GM19099 (cell line): Measurements from ENCODE around the gene FHIT.

Experiments used
- POLR2A ChIP-seq: IDR thresholded peaks from 3 replicates; pipeline ENCODE4 v1.6.1; 2011; ENCODE audit warnings: low read depth; ENCODE audit not compliant: insufficient read length; ENCODE audit errors: extremely low read depth

The FHIT gene

GRCh38 chr3:60276615-60277014 lies 974.6 kb downstream of the FHIT start:
- TF ChIP-seq POLR2A: no peak

GRCh38 chr3:60274646-60275045 lies 976.6 kb downstream of the FHIT start:
- no peak for TF ChIP-seq POLR2A

- TF ChIP-seq POLR2A: no peak
These were observed 977.2 kb downstream of the FHIT start for GRCh38 chr3:60274098-60274497.

- no peak for TF ChIP-seq POLR2A
These were observed 981.4 kb downstream of the FHIT start for GRCh38 chr3:60269829-60270266.

- TF ChIP-seq POLR2A: no peak
These were observed 981.9 kb downstream of the FHIT start for GRCh38 chr3:60269377-60269776.

DNA sequence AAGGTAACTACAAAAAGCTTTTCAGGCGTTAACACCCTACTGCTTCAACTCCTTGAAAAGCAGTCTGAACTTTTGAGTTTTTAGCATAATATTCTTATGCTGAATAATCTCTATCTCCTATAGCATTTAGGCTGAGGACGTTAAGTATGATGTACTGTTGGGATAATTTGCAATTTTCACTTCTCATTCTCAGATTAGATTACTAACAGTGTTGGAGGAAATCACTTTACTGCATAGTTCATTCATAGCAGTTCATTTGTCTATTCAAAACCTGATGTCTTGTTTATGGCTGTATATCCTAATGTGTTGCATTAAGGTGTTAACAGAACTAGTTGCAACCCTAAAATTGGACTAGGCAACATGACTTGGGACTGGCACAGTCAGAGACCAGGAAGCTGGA lies 983.1 kb downstream of the FHIT start:
- TF ChIP-seq POLR2A: no peak

DNA sequence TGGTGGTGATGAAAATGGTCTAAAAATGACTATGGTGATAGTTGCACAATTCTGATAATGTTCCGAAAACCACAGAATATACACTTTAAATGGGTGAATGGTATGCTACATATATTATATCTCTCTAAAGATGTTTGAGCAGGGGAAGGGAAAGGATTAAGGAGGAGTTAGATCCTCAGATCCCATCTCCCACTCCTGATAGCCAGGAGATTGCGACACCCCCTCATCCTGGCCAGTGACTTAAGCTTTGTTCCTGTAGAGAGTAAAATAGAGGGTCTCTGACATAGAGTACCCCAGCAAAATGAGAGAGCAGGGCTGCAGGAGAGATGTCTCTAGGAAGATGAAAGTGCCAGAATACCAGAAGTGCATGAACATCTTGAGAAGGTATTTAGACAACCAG lies 984.8 kb downstream of the FHIT start:
- no peak for TF ChIP-seq POLR2A

DNA sequence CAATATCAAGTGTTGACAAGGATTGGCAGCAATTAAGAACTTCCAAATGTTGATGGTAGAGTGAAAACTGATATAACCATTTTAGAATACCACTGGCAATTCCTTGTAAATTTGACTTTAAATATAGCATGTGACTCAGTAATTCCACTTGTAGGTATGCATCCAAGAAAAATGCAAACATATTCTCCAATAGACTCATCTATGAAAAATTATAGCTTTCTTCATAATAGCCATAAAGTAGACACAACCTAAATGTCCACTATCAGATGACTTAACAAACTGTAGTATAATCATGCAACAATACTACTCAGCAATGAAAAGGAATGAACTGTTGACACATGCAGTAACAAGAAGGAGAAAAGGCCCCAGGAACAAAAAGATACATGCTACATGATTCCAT lies 988.1 kb downstream of the FHIT start:
- TF ChIP-seq POLR2A: no peak

- no peak for TF ChIP-seq POLR2A
These were observed 988.7 kb downstream of the FHIT start for GRCh38 chr3:60262546-60262945.

GRCh38 chr3:60260546-60260945 lies 990.7 kb downstream of the FHIT start:
- TF ChIP-seq POLR2A: no peak

GRCh38 chr3:60250810-60251209 lies 1000.4 kb downstream of the FHIT start:
- no peak for TF ChIP-seq POLR2A

GRCh38 chr3:60250206-60250605 lies 1001.0 kb downstream of the FHIT start:
- no peak for TF ChIP-seq POLR2A

DNA sequence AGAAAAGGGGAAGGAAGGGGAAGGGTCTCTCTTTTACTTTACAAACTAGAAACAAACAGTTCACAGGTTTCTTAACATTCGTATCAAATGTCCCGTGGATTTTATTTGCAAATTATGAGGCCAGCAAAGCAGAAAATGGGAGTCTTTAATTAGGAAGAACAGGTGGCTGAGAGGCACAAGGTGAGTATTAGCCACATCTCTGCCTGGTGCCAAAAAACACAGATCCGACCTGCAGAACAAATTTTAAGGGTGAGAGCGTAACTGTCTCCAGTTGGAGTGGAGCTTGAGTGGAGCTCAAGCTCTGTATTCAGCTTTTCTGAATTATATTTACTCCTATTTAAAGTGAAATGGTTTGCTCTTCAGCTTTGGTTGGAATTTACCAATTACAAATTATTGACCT lies 1004.9 kb downstream of the FHIT start:
- no peak for TF ChIP-seq POLR2A

DNA sequence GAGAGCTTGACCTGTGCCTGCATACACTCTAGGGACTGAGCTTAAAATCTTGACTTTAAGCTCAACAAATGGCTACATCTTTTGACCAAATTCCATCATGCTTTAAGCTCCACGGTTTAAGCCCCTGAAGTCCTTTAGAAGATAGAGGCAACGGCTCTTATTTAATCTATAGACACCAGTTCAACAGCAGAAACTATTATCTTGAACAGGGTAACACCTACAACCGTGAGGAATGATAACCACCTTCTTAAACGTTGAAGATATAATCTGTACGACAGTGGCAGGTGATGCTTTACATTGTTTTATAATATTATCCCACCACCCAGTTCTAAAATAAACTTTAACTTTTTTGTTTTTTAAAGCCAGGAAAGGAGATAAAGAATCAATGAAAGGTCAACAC lies 1007.8 kb downstream of the FHIT start:
- TF ChIP-seq POLR2A: no peak

DNA sequence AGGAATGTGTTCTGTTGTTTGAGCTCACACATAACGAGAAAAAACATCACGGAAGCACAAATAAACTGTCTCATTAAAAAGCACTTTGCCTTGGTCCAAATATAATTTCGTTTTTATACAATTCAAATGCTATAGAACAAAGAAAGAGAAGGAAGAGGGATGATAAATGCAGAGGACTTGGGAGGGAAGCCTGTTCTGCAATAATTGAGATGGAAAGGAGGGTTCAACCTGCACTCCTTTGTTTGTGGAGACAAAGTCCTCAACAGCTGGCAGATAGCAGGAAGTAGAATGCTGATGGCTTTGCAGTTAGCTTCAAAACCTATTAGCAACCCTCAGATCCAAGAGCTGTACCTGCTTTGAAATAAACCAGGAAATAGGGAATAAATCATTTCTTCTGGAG lies 1010.8 kb downstream of the FHIT start:
- no peak for TF ChIP-seq POLR2A

DNA sequence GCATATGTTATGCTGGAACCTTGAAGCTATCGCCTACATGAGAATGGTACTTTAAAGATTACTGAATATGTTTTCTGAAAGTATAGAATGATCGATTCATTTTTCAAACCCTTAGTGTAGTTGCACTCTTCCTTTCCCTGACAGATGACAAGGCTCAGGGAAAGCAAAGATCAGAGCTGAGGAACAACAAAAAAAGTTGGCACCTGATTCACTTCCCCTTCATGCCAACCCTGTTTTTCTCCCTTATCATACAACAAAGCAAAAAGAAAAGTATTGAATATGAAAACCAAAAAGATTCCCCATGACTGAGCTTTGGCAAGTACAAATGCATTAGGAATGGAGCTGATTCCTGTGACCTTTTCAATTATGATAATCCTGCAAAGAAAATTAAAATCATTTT lies 1012.7 kb downstream of the FHIT start:
- TF ChIP-seq POLR2A: no peak

DNA sequence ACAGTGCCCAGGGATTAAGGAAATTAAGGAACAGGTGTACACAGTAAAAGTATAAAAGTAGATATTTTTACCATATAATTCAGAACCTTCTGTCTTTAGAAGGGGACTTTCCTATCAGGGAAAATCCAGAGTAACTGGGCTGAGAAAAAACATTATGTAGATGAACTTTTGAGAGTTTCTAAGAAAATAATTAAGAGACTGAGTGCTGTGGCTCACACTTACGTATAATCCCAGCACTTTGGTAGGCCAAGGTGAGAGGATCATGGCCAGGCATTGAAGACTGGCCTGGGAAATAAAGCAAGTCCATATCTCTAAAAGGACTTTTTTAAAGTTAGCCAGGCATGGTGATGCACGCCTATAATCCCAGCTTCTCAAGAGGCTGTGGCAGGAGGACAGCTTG lies 1021.8 kb downstream of the FHIT start:
- no peak for TF ChIP-seq POLR2A

DNA sequence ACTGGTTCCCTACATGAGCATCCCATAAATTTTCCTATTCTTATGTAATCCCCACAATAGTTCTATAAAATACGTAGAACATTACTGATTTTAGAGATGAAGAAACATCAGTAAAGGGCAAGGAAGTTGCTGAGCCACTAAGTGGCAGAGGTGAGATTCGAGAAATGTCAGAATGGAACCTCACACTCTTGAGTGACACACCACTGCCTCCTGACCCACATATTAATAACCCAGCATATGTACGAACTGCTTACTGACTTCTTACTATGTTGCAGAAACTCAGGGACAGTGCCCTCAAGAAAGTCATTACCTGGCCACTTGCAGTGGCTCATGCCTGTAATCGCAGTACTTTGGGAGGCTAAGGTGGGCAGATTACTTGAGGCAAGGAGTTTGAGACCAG lies 1022.4 kb downstream of the FHIT start:
- no peak for TF ChIP-seq POLR2A
